ENCODE measurements around the gene TMEM179B.

- TF ChIP-seq, protein P1, sequence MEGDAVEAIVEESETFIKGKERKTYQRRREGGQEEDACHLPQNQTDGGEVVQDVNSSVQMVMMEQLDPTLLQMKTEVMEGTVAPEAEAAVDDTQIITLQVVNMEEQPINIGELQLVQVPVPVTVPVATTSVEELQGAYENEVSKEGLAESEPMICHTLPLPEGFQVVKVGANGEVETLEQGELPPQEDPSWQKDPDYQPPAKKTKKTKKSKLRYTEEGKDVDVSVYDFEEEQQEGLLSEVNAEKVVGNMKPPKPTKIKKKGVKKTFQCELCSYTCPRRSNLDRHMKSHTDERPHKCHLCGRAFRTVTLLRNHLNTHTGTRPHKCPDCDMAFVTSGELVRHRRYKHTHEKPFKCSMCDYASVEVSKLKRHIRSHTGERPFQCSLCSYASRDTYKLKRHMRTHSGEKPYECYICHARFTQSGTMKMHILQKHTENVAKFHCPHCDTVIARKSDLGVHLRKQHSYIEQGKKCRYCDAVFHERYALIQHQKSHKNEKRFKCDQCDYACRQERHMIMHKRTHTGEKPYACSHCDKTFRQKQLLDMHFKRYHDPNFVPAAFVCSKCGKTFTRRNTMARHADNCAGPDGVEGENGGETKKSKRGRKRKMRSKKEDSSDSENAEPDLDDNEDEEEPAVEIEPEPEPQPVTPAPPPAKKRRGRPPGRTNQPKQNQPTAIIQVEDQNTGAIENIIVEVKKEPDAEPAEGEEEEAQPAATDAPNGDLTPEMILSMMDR (conservative IDR thresholded peaks at IDR 0.05 in 1 of 2, IDR thresholded peaks at IDR 0.05 in 1 of 2; ENCODE audit: extremely low read depth in 1 of 2, insufficient read depth in 1 of 2, low read depth in 1 of 2, low read length in 2 of 2), result no peak
- TF ChIP-seq EZH2 (IDR thresholded peaks at IDR 0.05; ENCODE audit: borderline replicate concordance, low read length), result no peak
Observed at GRCh38 chr11:62753736-62754603, 33.2 kb upstream of the TMEM179B start, which contains the start of gene ZBTB3.

Data from mammary epithelial cell (primary cell).